CD4-positive, alpha-beta T cell (primary cell): ENCODE measurements around the gene CAPSL. TPM values are rescaled to one million over a fixed set of nuclear protein-coding genes. Genes with fewer than 3 reads are reported as not detected.

Experiments
- ATAC-seq: fragments of 200-7000 bp; cut with Tn5 transposase; one replicate; pipeline ENCODE4 v1.10.0; 2022; ENCODE audit warnings: mild to moderate bottlenecking; ENCODE audit not compliant: poor library complexity
- CTCF ChIA-PET: fragments of 350-600 bp; sonication (Branson Sonifier 250); formaldehyde crosslinking; loops from one replicate; lab custom pipeline; 2021; ENCODE audit warnings: antibody characterized with exemption, inconsistent platforms; lab: Charles Lee
- POLR2A ChIA-PET: fragments of 350-600 bp; sonication (Branson Sonifier 250); formaldehyde crosslinking; loops from one replicate; lab custom pipeline; 2021; ENCODE audit warnings: antibody characterized with exemption, inconsistent platforms; lab: Charles Lee
- DNase-seq, 14 experiments: peaks; one replicate each; pipeline ENCODE4 v3.0.0-alpha.2; 2013 to 2020; ENCODE audit warnings: mixed read lengths in 2 of 14
- H3K27ac ChIP-seq, 2 donors: one replicate each; pipeline versions ENCODE4 v1.5.1 to v1.7.0; 2013; ENCODE audit warnings: low read length in 2 of 2, low read depth in 1 of 2, mild to moderate bottlenecking in 1 of 2
- H3K27me3 ChIP-seq, 2 experiments: 1 replicate in 1 of 2; 2 replicates in 1 of 2; pipeline versions ENCODE4 v1.6.1 to v1.7.0; 2013; ENCODE audit warnings: low read length in 2 of 2, control low read depth in 1 of 2, mild to moderate bottlenecking in 1 of 2, moderate library complexity in 1 of 2; ENCODE audit not compliant: insufficient read depth in 2 of 2, control insufficient read depth in 1 of 2
- H3K36me3 ChIP-seq: one replicate; pipeline ENCODE4 v1.6.1; 2013; ENCODE audit warnings: low read length, control low read depth; ENCODE audit not compliant: insufficient read depth
- H3K4me1 ChIP-seq: one replicate; pipeline ENCODE4 v1.6.1; 2013; ENCODE audit warnings: low read length, control low read depth; ENCODE audit not compliant: insufficient read depth
- H3K4me3 ChIP-seq: one replicate; pipeline ENCODE4 v1.5.1; 2013; ENCODE audit warnings: mild to moderate bottlenecking, low read length, moderate library complexity
- H3K9me3 ChIP-seq, 2 experiments: 1 replicate in 1 of 2; 2 replicates in 1 of 2; pipeline versions ENCODE4 v1.6.1 to v1.7.0; 2013; ENCODE audit warnings: low read length in 2 of 2, mild to moderate bottlenecking in 2 of 2, control low read depth in 1 of 2, moderate library complexity in 1 of 2; ENCODE audit not compliant: control insufficient read depth in 1 of 2, insufficient read depth in 1 of 2
- H3K27ac Mint-ChIP-seq: one replicate; pipeline ENCODE4 v1.8.0; 2020; ENCODE audit warnings: mixed read lengths
- H3K27me3 Mint-ChIP-seq: one replicate; pipeline ENCODE4 v1.8.0; 2021; ENCODE audit warnings: mixed read lengths
- H3K36me3 Mint-ChIP-seq: one replicate; pipeline ENCODE4 v1.8.0; 2021; ENCODE audit warnings: low read depth, mixed read lengths
- H3K4me1 Mint-ChIP-seq: one replicate; pipeline ENCODE4 v1.8.0; 2021; ENCODE audit warnings: low read depth, mixed read lengths
- H3K4me3 Mint-ChIP-seq: one replicate; pipeline ENCODE4 v1.8.0; 2020; ENCODE audit warnings: mild to moderate bottlenecking, mixed read lengths
- H3K9me3 Mint-ChIP-seq: one replicate; pipeline ENCODE4 v1.8.0; 2020; ENCODE audit warnings: mixed read lengths
- CTCF ChIP-seq: fragments of 200-600 bp; IDR thresholded peaks from one replicate; pipeline ENCODE4 v1.8.0; 2022; ENCODE audit warnings: antibody characterized with exemption, mild to moderate bottlenecking
- intact Hi-C, 2 experiments: fragments of 100-400 bp; cut with DNase I in 1 of 2; cut with micrococcal nuclease in 1 of 2; formaldehyde crosslinking; loops; one replicate each; pipeline versions ENCODE4 v1.15.1 to v1.9.0; 2023 to 2025; cut with DNase I, micrococcal nuclease
- total RNA-seq, 174 experiments: library from RNA in 2 of 174; stranded (reverse) in 2 of 174; gene quantifications; one replicate each; pipeline ENCODE4 v1.2.3 and lab custom pipeline; 2021 to 2026

Gene CAPSL
- total RNA-seq, 2 experiments from 2014 or later, result not detected

GRCh38 chr5:35861718-35862117 is 76.7 kb downstream of the CAPSL start:
- H3K36me3 ChIP-seq, result peaks cover 88% of the 10 kb centered on the region
- no peak for TF ChIP-seq CTCF
- no peaks in the 10 kb centered on the region for H3K9me3 ChIP-seq
- Mint-ChIP-seq H3K36me3 (peaks cover 98% of the 10 kb centered on the region), H3K9me3 (peaks cover 3% of the 10 kb centered on the region), H3K4me3 (peak overlapping the region; percentile 93), H3K4me1 (peaks cover 72% of the 10 kb centered on the region), H3K27me3 (no peaks in the 10 kb centered on the region), H3K27ac (peak overlapping the region; percentile 99)
- intact Hi-C loops, result loop anchor here in 1 of 2 experiments (2.0 to 5.0 kb wide), 4 partner anchors 13 to 204 kb away; no protein-coding TSS in a partner anchor
- ATAC-seq (no peak), DNase-seq (no peak)
- peak overlapping the region; percentile 88 for H3K4me3 ChIP-seq
- ChIA-PET POLR2A (interaction anchor here (1.0 to 15.7 kb wide), 9 partner anchors 7 to 243 kb away, joined by 3 to 576 read pairs (median 33); no protein-coding TSS in a partner anchor), CTCF (interaction anchor here (1.4 to 5.7 kb wide), 5 partner anchors 8 to 211 kb away, joined by 3 to 39 read pairs (median 13); no protein-coding TSS in a partner anchor)
- H3K27ac ChIP-seq, result peak overlapping the region; percentile 43 to 63
- no peaks in the 10 kb centered on the region for H3K27me3 ChIP-seq
- peaks cover 11% of the 10 kb centered on the region for H3K4me1 ChIP-seq

DNA sequence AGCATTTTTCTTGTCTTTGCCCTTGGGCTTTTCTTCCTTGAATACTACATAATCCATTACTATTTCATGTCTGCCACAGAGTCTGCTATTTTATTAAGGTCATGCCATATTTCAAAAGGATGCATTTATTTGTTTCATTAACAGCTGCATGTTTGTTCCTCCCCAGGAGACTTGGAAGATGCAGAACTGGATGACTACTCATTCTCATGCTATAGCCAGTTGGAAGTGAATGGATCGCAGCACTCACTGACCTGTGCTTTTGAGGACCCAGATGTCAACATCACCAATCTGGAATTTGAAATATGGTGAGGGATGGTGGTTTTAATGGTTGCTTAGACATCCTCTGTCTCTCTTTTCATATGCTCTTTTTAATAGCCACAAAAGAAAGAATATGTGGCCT is 77.7 kb downstream of the CAPSL start:
- H3K36me3 ChIP-seq, result peaks cover 79% of the 10 kb centered on the region
- intact Hi-C loops, result loop anchor here in 1 of 2 experiments (2.0 to 5.0 kb wide), 4 partner anchors 14 to 203 kb away; no protein-coding TSS in a partner anchor
- peak overlapping the region; percentile 93 for H3K4me3 Mint-ChIP-seq

DNA sequence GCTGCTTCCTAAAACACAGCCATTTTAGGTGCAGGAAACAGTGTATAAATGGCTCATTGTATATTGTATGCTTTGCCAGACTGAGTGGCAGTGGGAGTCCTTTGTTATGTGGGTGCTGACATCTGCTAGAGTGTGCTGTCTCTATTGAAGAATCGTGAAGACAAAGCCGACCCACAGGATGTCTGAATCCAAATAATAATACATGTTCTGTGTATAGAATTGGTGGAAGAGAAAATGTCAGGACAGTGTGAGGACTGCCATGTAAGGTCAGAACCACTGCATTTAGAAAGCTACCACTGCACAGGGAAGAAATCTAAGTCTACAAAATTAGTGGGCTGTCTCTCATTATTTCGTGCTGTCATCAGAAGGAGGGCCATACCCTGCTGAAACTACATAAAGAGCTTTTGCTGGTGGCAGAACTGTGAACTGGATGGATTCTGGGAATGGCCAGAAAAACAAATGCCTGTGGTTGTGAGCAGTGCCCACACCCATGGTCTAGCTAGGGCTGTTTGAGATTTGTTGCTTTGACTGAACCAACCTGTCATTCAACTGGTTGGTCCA is 79.2 kb downstream of the CAPSL start:
- H3K4me3 ChIP-seq, result peak overlapping the region; percentile 88
- Mint-ChIP-seq H3K27ac (peak overlapping the region; percentile 99), H3K27me3 (no peaks in the 10 kb centered on the region), H3K9me3 (no peaks in the 10 kb centered on the region), H3K4me3 (peak overlapping the region; percentile 93), H3K36me3 (peaks cover 85% of the 10 kb centered on the region), H3K4me1 (peaks cover 73% of the 10 kb centered on the region)
- no peaks in the 10 kb centered on the region for H3K9me3 ChIP-seq
- POLR2A ChIA-PET, result interaction anchor here (0.7 to 15.7 kb wide), 21 partner anchors 8 to 208 kb away, joined by 3 to 576 read pairs (median 14); no protein-coding TSS in a partner anchor
- intact Hi-C loops, result loop anchor here (1.0 to 5.0 kb wide), 6 partner anchors 66 to 383 kb away; partner anchors contain the start of genes NADK2 (in 1 of the 2) and SPEF2 (in 1 of the 2)
- H3K27me3 ChIP-seq, result no peaks in the 10 kb centered on the region
- no peak for TF ChIP-seq CTCF
- DNase-seq (peak in 7 of 14 experiments; percentile 24 to 64 (median 48)), ATAC-seq (peak; percentile 35)
- H3K27ac ChIP-seq, result peak overlapping the region; percentile 48 to 97
- H3K36me3 ChIP-seq, result peaks cover 65% of the 10 kb centered on the region
- CTCF ChIA-PET, result interaction anchor here (1.1 to 5.7 kb wide), 9 partner anchors 8 to 242 kb away, joined by 3 to 39 read pairs (median 5); partner anchors contain the start of gene SPEF2
- peaks cover 23% of the 10 kb centered on the region for H3K4me1 ChIP-seq

More for the DNA sequence above, 77.7 kb downstream of the CAPSL start:
- no peaks in the 10 kb centered on the region for H3K9me3 Mint-ChIP-seq
- no peak for TF ChIP-seq CTCF
- Histone ChIP-seq H3K27me3 (no peaks in the 10 kb centered on the region), H3K4me1 (peaks cover 15% of the 10 kb centered on the region), H3K9me3 (no peaks in the 10 kb centered on the region), H3K4me3 (peak overlapping the region; percentile 88), H3K27ac (peak overlapping the region; percentile 24 to 63)
- H3K36me3 Mint-ChIP-seq, result peaks cover 95% of the 10 kb centered on the region
- DNase-seq, result no peak
- ChIA-PET CTCF (interaction anchor here (1.4 to 5.7 kb wide), 4 partner anchors 49 to 209 kb away, joined by 3 to 39 read pairs (median 10); no protein-coding TSS in a partner anchor), POLR2A (interaction anchor here (1.1 to 15.7 kb wide), 12 partner anchors 13 to 201 kb away, joined by 3 to 576 read pairs (median 73); no protein-coding TSS in a partner anchor)
- peak overlapping the region; percentile 99 for H3K27ac Mint-ChIP-seq
- no peak for ATAC-seq
- H3K4me1 Mint-ChIP-seq, result peaks cover 73% of the 10 kb centered on the region
- no peaks in the 10 kb centered on the region for H3K27me3 Mint-ChIP-seq
